Stimulated activated CD8-positive, alpha-beta memory T cell treated with anti-CD3 and anti-CD28 coated beads, Interleukin-12 subunit alpha, Interleukin-12 subunit beta, amount 100 ng/mL, for 1 hour (primary cell): ENCODE data around the gene SLC5A4.

Experiments
- DNase-seq: peaks from one replicate; pipeline ENCODE4 v3.0.0-alpha.2; 2020; ENCODE audit warnings: low read depth

Gene SLC5A4

GRCh38 chr22:32232191-32232830 is 22.8 kb downstream of the SLC5A4 start:
- DNase-seq, result no peak

- no peak for DNase-seq
Measured at GRCh38 chr22:32226326-32227104, 28.6 kb downstream of the SLC5A4 start.

GRCh38 chr22:32222991-32223390 is 32.2 kb downstream of the SLC5A4 start:
- DNase-seq, result no peak

GRCh38 chr22:32219026-32219425 is 36.1 kb downstream of the SLC5A4 start:
- no peak for DNase-seq

- no peak for DNase-seq
Measured at GRCh38 chr22:32218470-32218869, 36.7 kb downstream of the SLC5A4 start.

GRCh38 chr22:32217465-32217864 is 37.7 kb downstream of the SLC5A4 start:
- no peak for DNase-seq

- DNase-seq, result no peak
Measured at GRCh38 chr22:32216911-32217310, 38.2 kb downstream of the SLC5A4 start.

- DNase-seq, result no peak
Measured at GRCh38 chr22:32211011-32211410, 44.1 kb downstream of the SLC5A4 start.

GRCh38 chr22:32208681-32209080 is 46.5 kb downstream of the SLC5A4 start:
- DNase-seq, result no peak

GRCh38 chr22:32207971-32208480 is 47.1 kb downstream of the SLC5A4 start:
- DNase-seq, result no peak

GRCh38 chr22:32206774-32207758 is 48.1 kb downstream of the SLC5A4 start:
- no peak for DNase-seq

- DNase-seq, result no peak
Measured at GRCh38 chr22:32205974-32206773, 49.0 kb downstream of the SLC5A4 start.

- no peak for DNase-seq
Measured at GRCh38 chr22:32204856-32205722, 50.1 kb downstream of the SLC5A4 start, which contains the start of gene RFPL2. RFPL2 (minus strand) TSS chr22:32205073; CDS start chr22:32202451, 2,622 bp downstream.

- no peak for DNase-seq
Measured at GRCh38 chr22:32204040-32204855, 50.9 kb downstream of the SLC5A4 start.

GRCh38 chr22:32203181-32204039 is 51.7 kb downstream of the SLC5A4 start:
- DNase-seq, result no peak

GRCh38 chr22:32202539-32203180 is 52.5 kb downstream of the SLC5A4 start:
- DNase-seq, result no peak

- DNase-seq, result no peak
Measured at GRCh38 chr22:32202161-32202538, 53.0 kb downstream of the SLC5A4 start.

- DNase-seq, result no peak
Measured at GRCh38 chr22:32200752-32201151, 54.4 kb downstream of the SLC5A4 start.
